GM04504 (cell line): ENCODE data around the gene FPR2.
"Not testable (repeated sequence)": the region's sequence is repeated elsewhere in the genome, so short reads cannot be mapped to it uniquely, and the experiment has no call there.

Source experiments
- DNase-seq: peaks from one replicate; pipeline ENCODE4 v3.0.0-alpha.2; 2012; ENCODE audit warnings: low read depth

The FPR2 gene

GRCh38 chr19:51739466-51740213 lies 21.3 kb upstream of the FPR2 start:
- no peak for DNase-seq

GRCh38 chr19:51740356-51740755 lies 20.6 kb upstream of the FPR2 start:
- DNase-seq = no peak

- DNase-seq = no peak
Measured at GRCh38 chr19:51742789-51743188, 18.2 kb upstream of the FPR2 start.

GRCh38 chr19:51743405-51743804 lies 17.6 kb upstream of the FPR2 start:
- DNase-seq = no peak

- DNase-seq = no peak
Measured at GRCh38 chr19:51746731-51747130, 14.2 kb upstream of the FPR2 start.

GRCh38 chr19:51749979-51750378 lies 11.0 kb upstream of the FPR2 start:
- DNase-seq = no peak

GRCh38 chr19:51750400-51751094 lies 10.4 kb upstream of the FPR2 start:
- DNase-seq = no peak

GRCh38 chr19:51751655-51752054 lies 9.3 kb upstream of the FPR2 start, which contains the start of gene FPR1:
FPR1 (minus strand) TSS chr19:51751878; CDS start chr19:51746994, 4,884 bp downstream.
- no peak for DNase-seq

GRCh38 chr19:51754109-51754508 lies 6.9 kb upstream of the FPR2 start:
- no peak for DNase-seq

GRCh38 chr19:51754770-51755169 lies 6.2 kb upstream of the FPR2 start:
- no peak for DNase-seq

GRCh38 chr19:51755571-51755970 lies 5.4 kb upstream of the FPR2 start:
- DNase-seq = no peak

- DNase-seq = no peak
Measured at GRCh38 chr19:51761696-51762095, 716 bp downstream of the FPR2 start.

- no peak for DNase-seq
Measured at GRCh38 chr19:51765086-51765485, 4.1 kb downstream of the FPR2 start.

- no peak for DNase-seq
Measured at GRCh38 chr19:51766461-51766860, 5.5 kb downstream of the FPR2 start.

- DNase-seq = no peak
Measured at GRCh38 chr19:51771376-51772130, 10.6 kb downstream of the FPR2 start.

GRCh38 chr19:51772977-51773376 lies 12.0 kb downstream of the FPR2 start:
- no peak for DNase-seq

GRCh38 chr19:51776561-51776960 lies 15.6 kb downstream of the FPR2 start:
- not testable (repeated sequence) for DNase-seq

GRCh38 chr19:51777570-51778462 lies 16.8 kb downstream of the FPR2 start:
- peak; percentile 45 for DNase-seq

GRCh38 chr19:51779181-51779580 lies 18.2 kb downstream of the FPR2 start:
- DNase-seq = no peak

GRCh38 chr19:51779703-51780102 lies 18.7 kb downstream of the FPR2 start:
- no peak for DNase-seq

GRCh38 chr19:51780270-51780669 lies 19.3 kb downstream of the FPR2 start:
- DNase-seq = no peak

GRCh38 chr19:51781999-51782398 lies 21.0 kb downstream of the FPR2 start:
- DNase-seq = no peak
